HepG2 (cell line): ENCODE results near the gene UNCX. TPM values are rescaled to one million over a fixed set of nuclear protein-coding genes. Genes with fewer than 3 reads are reported as not detected.

Experiments
- EP300 ChIP-seq, 3 experiments: sonication (generic) in 1 of 3; formaldehyde crosslinking in 1 of 3; IDR thresholded peaks; 2 replicates each; pipeline versions ENCODE4 v1.5.1 to v1.6.1; 2011 to 2020; ENCODE audit warnings: low read depth in 2 of 3, low read length in 2 of 3, borderline replicate concordance in 1 of 3, improper control_type of control experiment in 1 of 3, mild to moderate bottlenecking in 1 of 3, missing genetic modification reagents in 1 of 3, moderate library complexity in 1 of 3
- FUBP1 ChIP-seq: sonication (generic); formaldehyde crosslinking; IDR thresholded peaks from 2 replicates; pipeline ENCODE4 v1.5.1; 2020; ENCODE audit warnings: missing genetic modification reagents, mild to moderate bottlenecking, borderline replicate concordance
- HBP1 ChIP-seq: IDR thresholded peaks from 2 replicates; pipeline ENCODE4 v1.6.1; 2016; ENCODE audit warnings: low read depth, control low read depth
- KDM1A ChIP-seq: IDR thresholded peaks from 2 replicates; pipeline ENCODE4 v1.6.1; 2016; ENCODE audit warnings: missing compliant biosample characterization
- KLF13 ChIP-seq: sonication (generic); formaldehyde crosslinking; IDR thresholded peaks from 2 replicates; pipeline ENCODE4 v1.4.0; 2020; ENCODE audit warnings: mild to moderate bottlenecking, missing genetic modification reagents
- POGK ChIP-seq: sonication (generic); formaldehyde crosslinking; conservative IDR thresholded peaks from 2 replicates; pipeline ENCODE4 v1.8.0; 2022; ENCODE audit warnings: mild to moderate bottlenecking, moderate library complexity, missing genetic modification reagents
- SETDB1 ChIP-seq: sonication (generic); formaldehyde crosslinking; IDR thresholded peaks from 2 replicates; pipeline ENCODE4 v1.5.1; 2020; ENCODE audit warnings: missing genetic modification reagents, mild to moderate bottlenecking, borderline replicate concordance
- SMAD3 ChIP-seq: sonication (generic); formaldehyde crosslinking; IDR thresholded peaks from 2 replicates; pipeline ENCODE4 v1.4.0; 2020; ENCODE audit warnings: missing genetic modification reagents
- STAG1 ChIP-seq: sonication (generic); formaldehyde crosslinking; IDR thresholded peaks from 2 replicates; pipeline ENCODE4 v1.4.0; 2020; ENCODE audit warnings: missing genetic modification reagents
- THYN1 ChIP-seq: sonication (generic); formaldehyde crosslinking; IDR thresholded peaks from 2 replicates; pipeline ENCODE4 v1.8.1; 2023; ENCODE audit warnings: low read depth, mild to moderate bottlenecking, moderate library complexity, missing genetic modification reagents, borderline replicate concordance
- ZBTB26 ChIP-seq: IDR thresholded peaks from 2 replicates; pipeline ENCODE4 v1.6.1; 2016; ENCODE audit warnings: missing compliant biosample characterization, missing genetic modification reagents, borderline replicate concordance
- ZBTB34 ChIP-seq: sonication (generic); formaldehyde crosslinking; IDR thresholded peaks from 2 replicates; pipeline ENCODE4 v1.8.0; 2022; ENCODE audit warnings: mild to moderate bottlenecking, missing genetic modification reagents
- ZFP82 ChIP-seq: sonication (generic); formaldehyde crosslinking; IDR thresholded peaks from 2 replicates; pipeline ENCODE4 v1.5.1; 2020; ENCODE audit warnings: mild to moderate bottlenecking, missing genetic modification reagents, borderline replicate concordance
- ZNF343 ChIP-seq: sonication (generic); formaldehyde crosslinking; IDR thresholded peaks from 2 replicates; pipeline ENCODE4 v1.4.0; 2020; ENCODE audit warnings: mild to moderate bottlenecking, missing genetic modification reagents
- ZNF639 ChIP-seq: conservative IDR thresholded peaks from 2 replicates; pipeline ENCODE4 v1.6.1; 2018; ENCODE audit warnings: missing genetic modification reagents
- ZNF703 ChIP-seq: sonication (generic); formaldehyde crosslinking; IDR thresholded peaks from 2 replicates; pipeline ENCODE4 v1.5.1; 2020; ENCODE audit warnings: missing genetic modification reagents, mild to moderate bottlenecking, moderate library complexity, borderline replicate concordance
- ZNF713 ChIP-seq: sonication (generic); formaldehyde crosslinking; IDR thresholded peaks from 2 replicates; pipeline ENCODE4 v1.4.0; 2020; ENCODE audit warnings: mild to moderate bottlenecking, missing genetic modification reagents
- ZNF724P ChIP-seq: sonication (generic); formaldehyde crosslinking; IDR thresholded peaks from 2 replicates; pipeline ENCODE4 v1.8.0; 2022; ENCODE audit warnings: missing genetic modification reagents, borderline replicate concordance
- ZNF879 ChIP-seq: sonication (generic); formaldehyde crosslinking; IDR thresholded peaks from 2 replicates; pipeline ENCODE4 v1.8.1; 2023; ENCODE audit warnings: missing genetic modification reagents
- polyA plus RNA-seq, 8 experiments: library from polyadenylated mRNA; depleted of rRNA in 3 of 8; stranded (reverse) in 7 of 8; unstranded in 1 of 8; fragments of >200 nt; fragmentation: Illumina TruSeq in 4 of 8; extraction: Trizol in 4 of 8; gene quantifications; 2 replicates each; pipeline versions ENCODE4 v1.2.1 to v1.2.3, GENCODE V29; 2011 to 2016; ENCODE audit warnings: low read depth in 4 of 8, missing spikeins in 1 of 8, mixed read lengths in 1 of 8; ENCODE audit not compliant: insufficient read depth in 1 of 8
- total RNA-seq, 5 experiments: library from RNA; depleted of rRNA; stranded (reverse); fragments of >200 nt; fragmentation: Illumina TruSeq; extraction: Trizol; gene quantifications; 2 replicates each; pipeline ENCODE4 v1.2.3, GENCODE V29; 2016; ENCODE audit warnings: low read depth in 1 of 5

UNCX gene
- total and polyA plus RNA-seq, 2 of the 13 experiments (the other 11 are each of a cell fraction or from before 2014, with no cell fraction given), result not detected

GRCh38 chr7:1193593-1194424, 38.9 kb upstream of the UNCX start (continued):
- TF ChIP-seq POGK (CRISPR knock-in tag) (no peak), SETDB1 (CRISPR knock-in tag) (no peak), KDM1A (no peak), THYN1 (no peak), ZNF879 (CRISPR knock-in tag) (no peak), ZNF639 (no peak), ZNF713 (CRISPR knock-in tag) (no peak), ZBTB34 (CRISPR knock-in tag) (no peak), STAG1 (CRISPR knock-in tag) (peak; percentile 63), ZNF724P (no peak), ZNF343 (CRISPR knock-in tag) (no peak), FUBP1 (CRISPR knock-in tag) (no peak), ZBTB26 (CRISPR knock-in tag) (no peak), EP300 (IDR thresholded peaks at IDR 0.05; ENCODE audit: low read depth in 2 of 2, low read length in 2 of 2) (no peak), EP300 (CRISPR knock-in tag; IDR thresholded peaks at IDR 0.05; ENCODE audit: borderline replicate concordance) (no peak), SMAD3 (no peak), KLF13 (CRISPR knock-in tag) (no peak), ZNF703 (CRISPR knock-in tag) (no peak), HBP1 (CRISPR knock-in tag) (no peak), ZFP82 (CRISPR knock-in tag) (no peak)
